ENCODE measurements around the gene PERCC1.

DNA sequence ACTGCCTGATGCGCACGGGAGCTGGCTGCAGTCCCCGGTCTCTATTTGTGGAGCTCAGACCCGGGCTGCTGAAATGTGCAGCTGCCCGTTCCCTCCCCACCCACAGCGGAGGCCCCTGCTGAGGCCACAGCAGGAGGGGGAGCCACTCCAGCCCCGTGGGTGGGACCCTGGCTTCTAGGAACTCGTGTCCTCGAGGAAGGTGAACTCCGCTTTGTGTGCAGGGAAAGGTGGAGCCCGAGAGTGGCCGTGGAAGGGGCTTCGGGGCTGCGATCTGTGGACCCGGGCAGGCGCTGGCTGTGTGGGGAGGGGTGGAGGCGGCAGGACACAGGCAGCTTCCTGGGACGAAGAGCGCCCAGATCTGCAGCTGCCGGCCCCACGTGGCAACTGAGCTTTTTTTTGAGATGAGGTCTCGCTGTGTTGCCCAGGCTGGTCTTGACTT, 10.5 kb downstream of the PERCC1 start:
- TF ChIP-seq CTCF (IDR thresholded peaks at IDR 0.05) (no peak), POLR2A (IDR thresholded peaks at IDR 0.05) (no peak)
